ENCODE data around the gene SMIM33. TPM values are rescaled to one million over a fixed set of nuclear protein-coding genes. Genes with fewer than 3 reads are reported as not detected.

Gene SMIM33
- total and polyA plus RNA-seq, 2 of the 13 experiments (the other 11 are each of a cell fraction or from before 2014, with no cell fraction given): not detected

DNA sequence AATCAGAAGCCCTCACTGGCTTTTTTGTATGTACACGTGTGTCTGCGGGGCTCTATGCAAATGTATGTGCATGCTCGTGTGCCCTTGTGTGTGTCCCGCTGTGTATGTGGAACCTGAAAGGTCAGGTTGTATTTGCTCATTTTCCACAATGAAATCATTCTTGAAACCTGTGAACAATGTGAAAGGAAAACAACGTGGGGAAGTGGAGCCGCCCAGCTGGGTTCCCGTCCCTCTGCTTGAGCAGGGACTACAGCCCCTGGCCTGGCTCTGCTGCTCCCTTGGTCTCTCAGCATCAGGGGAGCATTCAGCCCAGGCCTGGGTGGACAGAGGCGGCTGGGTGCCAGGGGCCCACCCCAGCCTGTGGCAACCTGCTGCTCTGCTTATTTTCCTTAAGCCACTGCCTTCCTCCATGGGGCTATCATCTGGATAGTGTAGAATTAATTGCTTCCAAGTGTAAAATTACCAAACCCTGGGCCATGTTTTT lies 11.3 kb upstream of the SMIM33 start (continued):
- no peak for TF ChIP-seq ZNF616 (CRISPR knock-in tag; IDR thresholded peaks at IDR 0.05; ENCODE audit: low read depth)
- no peak for TF ChIP-seq POLR2A (IDR thresholded peaks at IDR 0.05; ENCODE audit: insufficient read depth in 1 of 2, low read depth in 2 of 2, low read length in 2 of 2)
- no peak for TF ChIP-seq ZFAT (CRISPR knock-in tag; conservative IDR thresholded peaks at IDR 0.05)
- TF ChIP-seq, protein P1, sequence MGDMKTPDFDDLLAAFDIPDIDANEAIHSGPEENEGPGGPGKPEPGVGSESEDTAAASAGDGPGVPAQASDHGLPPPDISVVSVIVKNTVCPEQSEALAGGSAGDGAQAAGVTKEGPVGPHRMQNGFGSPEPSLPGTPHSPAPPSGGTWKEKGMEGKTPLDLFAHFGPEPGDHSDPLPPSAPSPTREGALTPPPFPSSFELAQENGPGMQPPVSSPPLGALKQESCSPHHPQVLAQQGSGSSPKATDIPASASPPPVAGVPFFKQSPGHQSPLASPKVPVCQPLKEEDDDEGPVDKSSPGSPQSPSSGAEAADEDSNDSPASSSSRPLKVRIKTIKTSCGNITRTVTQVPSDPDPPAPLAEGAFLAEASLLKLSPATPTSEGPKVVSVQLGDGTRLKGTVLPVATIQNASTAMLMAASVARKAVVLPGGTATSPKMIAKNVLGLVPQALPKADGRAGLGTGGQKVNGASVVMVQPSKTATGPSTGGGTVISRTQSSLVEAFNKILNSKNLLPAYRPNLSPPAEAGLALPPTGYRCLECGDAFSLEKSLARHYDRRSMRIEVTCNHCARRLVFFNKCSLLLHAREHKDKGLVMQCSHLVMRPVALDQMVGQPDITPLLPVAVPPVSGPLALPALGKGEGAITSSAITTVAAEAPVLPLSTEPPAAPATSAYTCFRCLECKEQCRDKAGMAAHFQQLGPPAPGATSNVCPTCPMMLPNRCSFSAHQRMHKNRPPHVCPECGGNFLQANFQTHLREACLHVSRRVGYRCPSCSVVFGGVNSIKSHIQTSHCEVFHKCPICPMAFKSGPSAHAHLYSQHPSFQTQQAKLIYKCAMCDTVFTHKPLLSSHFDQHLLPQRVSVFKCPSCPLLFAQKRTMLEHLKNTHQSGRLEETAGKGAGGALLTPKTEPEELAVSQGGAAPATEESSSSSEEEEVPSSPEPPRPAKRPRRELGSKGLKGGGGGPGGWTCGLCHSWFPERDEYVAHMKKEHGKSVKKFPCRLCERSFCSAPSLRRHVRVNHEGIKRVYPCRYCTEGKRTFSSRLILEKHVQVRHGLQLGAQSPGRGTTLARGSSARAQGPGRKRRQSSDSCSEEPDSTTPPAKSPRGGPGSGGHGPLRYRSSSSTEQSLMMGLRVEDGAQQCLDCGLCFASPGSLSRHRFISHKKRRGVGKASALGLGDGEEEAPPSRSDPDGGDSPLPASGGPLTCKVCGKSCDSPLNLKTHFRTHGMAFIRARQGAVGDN (CRISPR knock-in tag; IDR thresholded peaks at IDR 0.05): 0 out of 2 replicates have a peak, but pooled peaks have one; percentile 11
- TF ChIP-seq ISX (CRISPR knock-in tag; conservative IDR thresholded peaks at IDR 0.05): no peak
- no peak for TF ChIP-seq KDM3A (CRISPR knock-in tag; IDR thresholded peaks at IDR 0.05; ENCODE audit: low read depth)
- TF ChIP-seq SOX5 (CRISPR knock-in tag; IDR thresholded peaks at IDR 0.05; ENCODE audit: borderline replicate concordance): peak; percentile 50; the same call in 1 of the 2 replicates
- no peak for TF ChIP-seq AGO1 (IDR thresholded peaks at IDR 0.05; ENCODE audit: low read depth, low read length, poor library complexity, severe bottlenecking)
- no peak for TF ChIP-seq PHF8 (CRISPR knock-in tag; IDR thresholded peaks at IDR 0.05)
- no peak for TF ChIP-seq IKZF1 (IDR thresholded peaks at IDR 0.05)
- TF ChIP-seq, protein P2, sequence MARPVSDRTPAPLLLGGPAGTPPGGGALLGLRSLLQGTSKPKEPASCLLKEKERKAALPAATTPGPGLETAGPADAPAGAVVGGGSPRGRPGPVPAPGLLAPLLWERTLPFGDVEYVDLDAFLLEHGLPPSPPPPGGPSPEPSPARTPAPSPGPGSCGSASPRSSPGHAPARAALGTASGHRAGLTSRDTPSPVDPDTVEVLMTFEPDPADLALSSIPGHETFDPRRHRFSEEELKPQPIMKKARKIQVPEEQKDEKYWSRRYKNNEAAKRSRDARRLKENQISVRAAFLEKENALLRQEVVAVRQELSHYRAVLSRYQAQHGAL (CRISPR knock-in tag; IDR thresholded peaks at IDR 0.05; ENCODE audit: not compliant biosample characterization): no peak
- TF ChIP-seq KLF12 (CRISPR knock-in tag; IDR thresholded peaks at IDR 0.05; ENCODE audit: borderline replicate concordance): no peak
- TF ChIP-seq, protein P3, sequence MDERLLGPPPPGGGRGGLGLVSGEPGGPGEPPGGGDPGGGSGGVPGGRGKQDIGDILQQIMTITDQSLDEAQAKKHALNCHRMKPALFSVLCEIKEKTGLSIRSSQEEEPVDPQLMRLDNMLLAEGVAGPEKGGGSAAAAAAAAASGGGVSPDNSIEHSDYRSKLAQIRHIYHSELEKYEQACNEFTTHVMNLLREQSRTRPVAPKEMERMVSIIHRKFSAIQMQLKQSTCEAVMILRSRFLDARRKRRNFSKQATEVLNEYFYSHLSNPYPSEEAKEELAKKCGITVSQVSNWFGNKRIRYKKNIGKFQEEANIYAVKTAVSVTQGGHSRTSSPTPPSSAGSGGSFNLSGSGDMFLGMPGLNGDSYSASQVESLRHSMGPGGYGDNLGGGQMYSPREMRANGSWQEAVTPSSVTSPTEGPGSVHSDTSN (CRISPR knock-in tag; IDR thresholded peaks at IDR 0.05): no peak
- TF ChIP-seq, protein P4, sequence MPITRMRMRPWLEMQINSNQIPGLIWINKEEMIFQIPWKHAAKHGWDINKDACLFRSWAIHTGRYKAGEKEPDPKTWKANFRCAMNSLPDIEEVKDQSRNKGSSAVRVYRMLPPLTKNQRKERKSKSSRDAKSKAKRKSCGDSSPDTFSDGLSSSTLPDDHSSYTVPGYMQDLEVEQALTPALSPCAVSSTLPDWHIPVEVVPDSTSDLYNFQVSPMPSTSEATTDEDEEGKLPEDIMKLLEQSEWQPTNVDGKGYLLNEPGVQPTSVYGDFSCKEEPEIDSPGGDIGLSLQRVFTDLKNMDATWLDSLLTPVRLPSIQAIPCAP (CRISPR knock-in tag; IDR thresholded peaks at IDR 0.05; ENCODE audit: low read depth): no peak
- TF ChIP-seq CEBPG (CRISPR knock-in tag; IDR thresholded peaks at IDR 0.05): no peak
- TF ChIP-seq MXD4 (CRISPR knock-in tag; IDR thresholded peaks at IDR 0.05): no peak
- TF ChIP-seq, protein P5, sequence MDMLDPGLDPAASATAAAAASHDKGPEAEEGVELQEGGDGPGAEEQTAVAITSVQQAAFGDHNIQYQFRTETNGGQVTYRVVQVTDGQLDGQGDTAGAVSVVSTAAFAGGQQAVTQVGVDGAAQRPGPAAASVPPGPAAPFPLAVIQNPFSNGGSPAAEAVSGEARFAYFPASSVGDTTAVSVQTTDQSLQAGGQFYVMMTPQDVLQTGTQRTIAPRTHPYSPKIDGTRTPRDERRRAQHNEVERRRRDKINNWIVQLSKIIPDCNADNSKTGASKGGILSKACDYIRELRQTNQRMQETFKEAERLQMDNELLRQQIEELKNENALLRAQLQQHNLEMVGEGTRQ (IDR thresholded peaks at IDR 0.05; ENCODE audit: low read depth, low read length): no peak
- TF ChIP-seq, protein P5 (CRISPR knock-in tag; IDR thresholded peaks at IDR 0.05; ENCODE audit: borderline replicate concordance): no peak
- TF ChIP-seq GATAD1 (CRISPR knock-in tag; IDR thresholded peaks at IDR 0.05): no peak
- TF ChIP-seq SAP130 (CRISPR knock-in tag; IDR thresholded peaks at IDR 0.05; ENCODE audit: low read depth): peak; percentile 49
- no peak for TF ChIP-seq NR2F6 (IDR thresholded peaks at IDR 0.05)
- TF ChIP-seq NR2F6 (CRISPR knock-in tag; IDR thresholded peaks at IDR 0.05): peak; percentile 23; the same call in 1 of the 2 replicates
- TF ChIP-seq SETDB1 (CRISPR knock-in tag; IDR thresholded peaks at IDR 0.05; ENCODE audit: borderline replicate concordance): no peak
- no peak for TF ChIP-seq SIN3B (IDR thresholded peaks at IDR 0.05; ENCODE audit: low read length)

All from HepG2 (cell line).